Testis (tissue), 3 donors: ENCODE data around the gene RFX2. TPM values are rescaled to one million over a fixed set of nuclear protein-coding genes. Genes with fewer than 3 reads are reported as not detected.
A peak's percentile ranks its signal among the peaks of the same experiment; 100 is the strongest.
"Not testable (repeated sequence)": the region's sequence is repeated elsewhere in the genome, so short reads cannot be mapped to it uniquely, and the experiment has no call there.

Experiments used
- DNase-seq: peaks from one replicate; pipeline ENCODE4 v3.0.0-alpha.2; 2019
- H3K27ac ChIP-seq, 2 donors: fragments of 200-600 bp; sonication (generic); one replicate each; pipeline ENCODE4 v1.5.1; 2019
- H3K27me3 ChIP-seq: fragments of 200-600 bp; sonication (generic); one replicate; pipeline ENCODE4 v1.5.1; 2019
- H3K36me3 ChIP-seq: fragments of 200-600 bp; sonication (generic); one replicate; pipeline ENCODE4 v1.5.1; 2017; ENCODE audit warnings: low read depth; ENCODE audit errors: missing control alignments
- H3K4me1 ChIP-seq: fragments of 200-600 bp; sonication (generic); one replicate; pipeline ENCODE4 v1.5.1; 2019
- H3K4me3 ChIP-seq, 2 donors: fragments of 200-600 bp; sonication (generic); one replicate each; pipeline ENCODE4 v1.5.1; 2017 to 2019
- H3K9me3 ChIP-seq: fragments of 200-600 bp; sonication (generic); one replicate; pipeline ENCODE4 v1.5.1; 2017
- CTCF ChIP-seq, 3 experiments: fragments of 450-650 bp in 2 of 3; fragments of 200-600 bp in 1 of 3; sonication (generic) in 1 of 3; IDR thresholded peaks; one replicate each; pipeline ENCODE4 v1.5.1; 2016 to 2019; ENCODE audit warnings: antibody characterized with exemption in 3 of 3, mild to moderate bottlenecking in 2 of 3, moderate library complexity in 1 of 3
- POLR2A ChIP-seq: fragments of 450-650 bp; IDR thresholded peaks from one replicate; pipeline ENCODE4 v1.6.1; 2017; ENCODE audit warnings: antibody characterized with exemption, mild to moderate bottlenecking, moderate library complexity
- WGBS, 2 donors: methylation state at CpG; one replicate each; pipeline ENCODE4 v1.1.5; 2018; 5-methylcytosine and 5-hydroxymethylcytosine counted together
- intact Hi-C: fragments of 100-400 bp; cut with DNase I; formaldehyde crosslinking; loops from one replicate; pipeline ENCODE4 v1.15.1; 2023; ENCODE audit warnings: low total_unique reads
- polyA plus RNA-seq: library from polyadenylated mRNA; stranded (reverse); fragments of 350-450 nt; fragmentation: Illumina TruSeq; extraction: RNeasy Lipid Tissue Mini Kit (QIAGEN cat#74804); gene quantifications from one replicate; pipeline ENCODE4 v1.2.3, GENCODE V29; 2014; ENCODE audit warnings: low read depth, low replicate concordance; ENCODE audit not compliant: insufficient read depth
- total RNA-seq, 2 donors: library from RNA; depleted of rRNA; stranded (reverse); fragments of >200 nt; gene quantifications; one replicate each; pipeline ENCODE4 v1.2.3, GENCODE V29; 2016

RFX2 gene
- total and polyA plus RNA-seq, 3 donors from 2014 or later: 92.9 to 197 (median 127) TPM

GRCh38 chr19:6011794-6012193 lies 98.5 kb downstream of the RFX2 start:
- no peak for TF ChIP-seq POLR2A
- TF ChIP-seq CTCF (IDR thresholded peaks at IDR 0.05): no peak
- H3K9me3 ChIP-seq: no peaks in the 10 kb centered on the region
- H3K27me3 ChIP-seq: no peaks in the 10 kb centered on the region
- intact Hi-C loops: no loop called here
- no peak for DNase-seq
- 58% methylated on average over 1 of the region's 1 CpG; no CpG with 5 or more reads in 1 of the 2 donors for WGBS, 2 donors
- H3K4me3 ChIP-seq: no peak overlapping the region
- no peak overlapping the region for H3K27ac ChIP-seq
- no peaks in the 10 kb centered on the region for H3K36me3 ChIP-seq
- H3K4me1 ChIP-seq: no peaks in the 10 kb centered on the region

GRCh38 chr19:6011206-6011605 lies 99.1 kb downstream of the RFX2 start:
- Histone ChIP-seq H3K27ac (no peak overlapping the region), H3K4me3 (no peak overlapping the region), H3K4me1 (no peaks in the 10 kb centered on the region), H3K27me3 (no peaks in the 10 kb centered on the region), H3K9me3 (no peaks in the 10 kb centered on the region), H3K36me3 (no peaks in the 10 kb centered on the region)
- intact Hi-C loops: no loop called here
- 48 to 64% methylated on average over 9 to 10 of the region's 10 CpGs for WGBS, 2 donors
- TF ChIP-seq CTCF (IDR thresholded peaks at IDR 0.05) (no peak), POLR2A (no peak)
- no peak for DNase-seq

GRCh38 chr19:6010107-6010506 lies 100.2 kb downstream of the RFX2 start:
- H3K36me3 ChIP-seq: no peaks in the 10 kb centered on the region
- no peak overlapping the region for H3K27ac ChIP-seq
- H3K4me3 ChIP-seq: no peak overlapping the region
- DNase-seq: no peak
- H3K9me3 ChIP-seq: no peaks in the 10 kb centered on the region
- no peak for TF ChIP-seq POLR2A
- TF ChIP-seq CTCF (IDR thresholded peaks at IDR 0.05): no peak
- H3K4me1 ChIP-seq: no peaks in the 10 kb centered on the region
- intact Hi-C loops: no loop called here
- H3K27me3 ChIP-seq: no peaks in the 10 kb centered on the region
- 92 to 97% methylated on average over 16 of the region's 16 CpGs for WGBS, 2 donors

- H3K27me3 ChIP-seq: no peaks in the 10 kb centered on the region
- H3K4me3 ChIP-seq: no peak overlapping the region
- TF ChIP-seq POLR2A (no peak), CTCF (IDR thresholded peaks at IDR 0.05) (no peak)
- no peak overlapping the region for H3K27ac ChIP-seq
- H3K36me3 ChIP-seq: no peaks in the 10 kb centered on the region
- H3K9me3 ChIP-seq: no peaks in the 10 kb centered on the region
- intact Hi-C loops: no loop called here
- DNase-seq: peak; percentile 26
- H3K4me1 ChIP-seq: no peaks in the 10 kb centered on the region
- 44 to 72% methylated on average over 12 to 26 of the region's 26 CpGs for WGBS, 2 donors
These were observed 102.4 kb downstream of the RFX2 start for GRCh38 chr19:6007866-6008265.

GRCh38 chr19:6006896-6007295 lies 103.4 kb downstream of the RFX2 start:
- TF ChIP-seq POLR2A: no peak
- intact Hi-C loops: no loop called here
- no peak overlapping the region for H3K27ac ChIP-seq
- no peak overlapping the region for H3K4me3 ChIP-seq
- WGBS, 2 donors: 93% methylated on average over 16 to 20 of the region's 20 CpGs
- H3K9me3 ChIP-seq: no peaks in the 10 kb centered on the region
- H3K27me3 ChIP-seq: no peaks in the 10 kb centered on the region
- H3K36me3 ChIP-seq: no peaks in the 10 kb centered on the region
- no peak for DNase-seq
- peaks cover 4% of the 10 kb centered on the region for H3K4me1 ChIP-seq

- peaks cover 11% of the 10 kb centered on the region for H3K4me1 ChIP-seq
- WGBS, 2 donors: 87 to 91% methylated on average over 6 to 7 of the region's 7 CpGs
- H3K4me3 ChIP-seq, H3K27ac ChIP-seq, H3K36me3 ChIP-seq, intact Hi-C loops, H3K27me3 ChIP-seq, H3K9me3 ChIP-seq, DNase-seq: not testable (repeated sequence)
These were observed 104.2 kb downstream of the RFX2 start for GRCh38 chr19:6006070-6006446.
